ENCODE results near the gene GALNT9. TPM values are rescaled to one million over a fixed set of nuclear protein-coding genes. Genes with fewer than 3 reads are reported as not detected.
"Not testable (repeated sequence)": the region's sequence is repeated elsewhere in the genome, so short reads cannot be mapped to it uniquely, and the experiment has no call there.

Gene GALNT9
- polyA plus RNA-seq, 2 of the 4 experiments (the other 2 are of a cell fraction): 0.66 to 2.8 TPM

DNA sequence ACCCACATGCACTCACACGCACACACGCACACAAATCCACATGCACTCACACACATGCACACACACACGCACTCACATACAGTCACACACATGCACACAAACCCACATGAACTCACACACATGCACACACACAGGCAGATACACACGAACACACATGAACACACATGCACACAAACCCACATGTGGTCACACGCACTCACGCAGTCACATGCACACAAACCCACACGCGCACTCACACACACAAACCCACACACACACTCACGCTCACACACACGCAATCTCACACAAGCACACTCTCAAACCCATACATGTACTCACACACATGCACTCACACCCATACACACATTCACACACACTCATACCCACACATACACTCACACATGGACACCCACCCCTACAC lies 61.5 kb downstream of the GALNT9 start:
- POLR2A ChIA-PET: no interaction called here
- CTCF ChIA-PET: no interaction called here
- Histone ChIP-seq H3K9me3 (no peaks in the 10 kb centered on the region), H3K4me2 (no peak overlapping the region), H3K4me3 (no peak overlapping the region), H3K4me1 (no peaks in the 10 kb centered on the region), H3K27ac (no peak overlapping the region)
- ATAC-seq (no peak), FAIRE-seq (peak; percentile 13), DNase-seq (ENCODE audit: low read depth in 1 of 2, low spot score in 1 of 2) (no peak)
- TF ChIP-seq NPAS2 (CRISPR knock-in tag; IDR thresholded peaks at IDR 0.05; ENCODE audit: borderline replicate concordance) (no peak), ZSCAN20 (CRISPR knock-in tag; IDR thresholded peaks at IDR 0.05) (no peak), CBX2 (IDR thresholded peaks at IDR 0.05; ENCODE audit: borderline replicate concordance, low read depth) (no peak), EHF (CRISPR knock-in tag; IDR thresholded peaks at IDR 0.05) (no peak), ESRRA (IDR thresholded peaks at IDR 0.05; ENCODE audit: borderline replicate concordance, low read length) (no peak), HOXA7 (CRISPR knock-in tag; IDR thresholded peaks at IDR 0.05) (no peak), FOXS1 (CRISPR knock-in tag; IDR thresholded peaks at IDR 0.05) (no peak), FOSL2 (IDR thresholded peaks at IDR 0.05) (no peak), FOSL2 (CRISPR knock-in tag; IDR thresholded peaks at IDR 0.05) (no peak)
- TF ChIP-seq, protein P1, sequence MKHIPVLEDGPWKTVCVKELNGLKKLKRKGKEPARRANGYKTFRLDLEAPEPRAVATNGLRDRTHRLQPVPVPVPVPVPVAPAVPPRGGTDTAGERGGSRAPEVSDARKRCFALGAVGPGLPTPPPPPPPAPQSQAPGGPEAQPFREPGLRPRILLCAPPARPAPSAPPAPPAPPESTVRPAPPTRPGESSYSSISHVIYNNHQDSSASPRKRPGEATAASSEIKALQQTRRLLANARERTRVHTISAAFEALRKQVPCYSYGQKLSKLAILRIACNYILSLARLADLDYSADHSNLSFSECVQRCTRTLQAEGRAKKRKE (CRISPR knock-in tag; IDR thresholded peaks at IDR 0.05; ENCODE audit: low read depth): no peak
- WGBS (ENCODE audit: missing lambda C conversion rate): 82% methylated on average over 10 of the region's 10 CpGs

DNA sequence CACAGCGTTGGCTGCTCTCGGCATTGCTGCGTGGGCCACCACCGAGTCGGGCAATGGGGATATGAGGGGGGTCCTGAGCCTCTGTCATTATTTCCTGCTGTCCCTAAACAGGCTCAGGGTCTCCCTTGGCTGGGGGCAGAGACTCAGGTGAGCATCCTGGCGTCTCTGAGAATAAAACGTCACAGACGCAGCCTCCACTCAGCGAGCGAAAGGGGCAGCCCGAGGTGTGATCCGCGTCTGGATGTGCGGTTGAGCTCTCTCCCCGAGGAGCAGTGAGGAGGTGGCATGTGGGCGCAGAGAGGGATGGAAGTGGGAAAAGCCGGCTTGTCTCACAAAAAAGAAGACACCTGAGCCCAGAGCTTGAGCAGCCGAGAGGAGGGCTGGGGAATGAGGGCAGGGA lies 62.6 kb downstream of the GALNT9 start:
- no peaks in the 10 kb centered on the region for H3K4me1 ChIP-seq
- no peak for FAIRE-seq
- ChIA-PET POLR2A (no interaction called here), CTCF (interaction anchor here (0.6 to 1.8 kb wide), 2 partner anchors 15 to 163 kb away, joined by 3 to 4 read pairs; no protein-coding TSS in a partner anchor)
- H3K27ac ChIP-seq: no peak overlapping the region
- H3K4me2 ChIP-seq: no peak overlapping the region
- H3K9me3 ChIP-seq: no peaks in the 10 kb centered on the region
- no peak for ATAC-seq
- WGBS (ENCODE audit: missing lambda C conversion rate): 75% methylated on average over 18 of the region's 18 CpGs
- no peak for TF ChIP-seq PHF8 (IDR thresholded peaks at IDR 0.05; ENCODE audit: borderline replicate concordance, low read depth)
- TF ChIP-seq RFX5 (IDR thresholded peaks at IDR 0.05): no peak
- no peak for TF ChIP-seq NPAS2 (CRISPR knock-in tag; IDR thresholded peaks at IDR 0.05; ENCODE audit: borderline replicate concordance)
- no peak for TF ChIP-seq NR3C1 (IDR thresholded peaks at IDR 0.05)
- no peak for TF ChIP-seq PBX3 (IDR thresholded peaks at IDR 0.05)
- no peak for TF ChIP-seq JUN (IDR thresholded peaks at IDR 0.05)
- no peak for TF ChIP-seq SREBF2 (IDR thresholded peaks at IDR 0.05)
- no peak for TF ChIP-seq HDAC2 (IDR thresholded peaks at IDR 0.05)
- TF ChIP-seq ZNF302 (CRISPR knock-in tag; IDR thresholded peaks at IDR 0.05): no peak
- TF ChIP-seq, protein P2, sequence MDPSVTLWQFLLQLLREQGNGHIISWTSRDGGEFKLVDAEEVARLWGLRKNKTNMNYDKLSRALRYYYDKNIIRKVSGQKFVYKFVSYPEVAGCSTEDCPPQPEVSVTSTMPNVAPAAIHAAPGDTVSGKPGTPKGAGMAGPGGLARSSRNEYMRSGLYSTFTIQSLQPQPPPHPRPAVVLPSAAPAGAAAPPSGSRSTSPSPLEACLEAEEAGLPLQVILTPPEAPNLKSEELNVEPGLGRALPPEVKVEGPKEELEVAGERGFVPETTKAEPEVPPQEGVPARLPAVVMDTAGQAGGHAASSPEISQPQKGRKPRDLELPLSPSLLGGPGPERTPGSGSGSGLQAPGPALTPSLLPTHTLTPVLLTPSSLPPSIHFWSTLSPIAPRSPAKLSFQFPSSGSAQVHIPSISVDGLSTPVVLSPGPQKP (IDR thresholded peaks at IDR 0.05; ENCODE audit: low read depth, low read length): no peak
- TF ChIP-seq GATA3 (IDR thresholded peaks at IDR 0.05; ENCODE audit: borderline replicate concordance): no peak
- no peak for TF ChIP-seq RCOR1 (IDR thresholded peaks at IDR 0.05; ENCODE audit: low read depth, low read length)
- no peak for DNase-seq (ENCODE audit: low read depth in 1 of 2, low spot score in 1 of 2)
- H3K4me3 ChIP-seq: no peak overlapping the region

GRCh38 chr12:132266370-132266769 lies 63.0 kb downstream of the GALNT9 start:
- no peaks in the 10 kb centered on the region for H3K4me1 ChIP-seq
- no peak overlapping the region for H3K4me3 ChIP-seq
- FAIRE-seq (no peak), DNase-seq (ENCODE audit: low read depth in 1 of 2, low spot score in 1 of 2) (no peak), ATAC-seq (no peak)
- CTCF ChIA-PET: interaction anchor here (0.6 to 1.8 kb wide), 2 partner anchors 15 to 164 kb away, joined by 3 to 4 read pairs; no protein-coding TSS in a partner anchor
- 57% methylated on average over 9 of the region's 9 CpGs for WGBS (ENCODE audit: missing lambda C conversion rate)
- H3K4me2 ChIP-seq: no peak overlapping the region
- no peak for TF ChIP-seq HES2 (IDR thresholded peaks at IDR 0.05)
- POLR2A ChIA-PET: no interaction called here
- H3K27ac ChIP-seq: no peak overlapping the region
- no peaks in the 10 kb centered on the region for H3K9me3 ChIP-seq

DNA sequence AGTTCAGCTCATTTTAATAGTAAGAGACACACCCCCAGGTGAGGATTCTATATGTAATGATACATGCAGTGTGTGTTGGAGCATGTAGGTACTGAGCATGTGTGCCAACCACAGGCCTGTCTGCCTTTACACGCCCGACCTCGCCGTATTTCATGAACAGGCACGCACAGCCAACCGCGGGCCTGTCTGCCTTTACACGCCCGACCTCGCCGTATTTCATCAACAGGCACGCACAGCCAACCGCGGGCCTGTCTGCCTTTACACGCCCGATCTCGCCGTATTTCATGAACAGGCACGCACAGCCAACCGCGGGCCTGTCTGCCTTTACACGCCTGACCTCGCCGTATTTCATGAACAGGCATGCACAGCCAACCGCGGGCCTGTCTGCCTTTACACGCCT lies 63.6 kb downstream of the GALNT9 start:
- ATAC-seq; H3K4me2 ChIP-seq; FAIRE-seq; DNase-seq (ENCODE audit: low read depth in 1 of 2, low spot score in 1 of 2); H3K4me1 ChIP-seq; H3K4me3 ChIP-seq; POLR2A ChIA-PET; H3K9me3 ChIP-seq; H3K27ac ChIP-seq: not testable (repeated sequence)
- WGBS (ENCODE audit: missing lambda C conversion rate): 87% methylated on average over 27 of the region's 27 CpGs
- CTCF ChIA-PET: interaction anchor here (1.8 kb wide), 1 partner anchor 16 kb away, joined by 4 read pairs; no protein-coding TSS in a partner anchor

Measured in A549 (cell line).